AG09319 (cell line): ENCODE measurements around the gene ARID1B.

Source experiments
- DNase-seq: peaks from one replicate; pipeline ENCODE4 v3.0.0-alpha.2; 2010; ENCODE audit warnings: low read depth; ENCODE audit errors: extremely low read depth
- CTCF ChIP-seq: IDR thresholded peaks from 2 replicates; pipeline ENCODE4 v1.5.1; 2011; ENCODE audit warnings: low read depth, mild to moderate bottlenecking, inconsistent platforms, low read length, moderate library complexity

The ARID1B gene

GRCh38 chr6:156779206-156780094, 2.3 kb downstream of the ARID1B start:
- TF ChIP-seq CTCF = no peak
- DNase-seq = no peak

- DNase-seq = peak; percentile 78
- TF ChIP-seq CTCF = no peak
Measured at GRCh38 chr6:156780102-156780641, 3.0 kb downstream of the ARID1B start.

DNA sequence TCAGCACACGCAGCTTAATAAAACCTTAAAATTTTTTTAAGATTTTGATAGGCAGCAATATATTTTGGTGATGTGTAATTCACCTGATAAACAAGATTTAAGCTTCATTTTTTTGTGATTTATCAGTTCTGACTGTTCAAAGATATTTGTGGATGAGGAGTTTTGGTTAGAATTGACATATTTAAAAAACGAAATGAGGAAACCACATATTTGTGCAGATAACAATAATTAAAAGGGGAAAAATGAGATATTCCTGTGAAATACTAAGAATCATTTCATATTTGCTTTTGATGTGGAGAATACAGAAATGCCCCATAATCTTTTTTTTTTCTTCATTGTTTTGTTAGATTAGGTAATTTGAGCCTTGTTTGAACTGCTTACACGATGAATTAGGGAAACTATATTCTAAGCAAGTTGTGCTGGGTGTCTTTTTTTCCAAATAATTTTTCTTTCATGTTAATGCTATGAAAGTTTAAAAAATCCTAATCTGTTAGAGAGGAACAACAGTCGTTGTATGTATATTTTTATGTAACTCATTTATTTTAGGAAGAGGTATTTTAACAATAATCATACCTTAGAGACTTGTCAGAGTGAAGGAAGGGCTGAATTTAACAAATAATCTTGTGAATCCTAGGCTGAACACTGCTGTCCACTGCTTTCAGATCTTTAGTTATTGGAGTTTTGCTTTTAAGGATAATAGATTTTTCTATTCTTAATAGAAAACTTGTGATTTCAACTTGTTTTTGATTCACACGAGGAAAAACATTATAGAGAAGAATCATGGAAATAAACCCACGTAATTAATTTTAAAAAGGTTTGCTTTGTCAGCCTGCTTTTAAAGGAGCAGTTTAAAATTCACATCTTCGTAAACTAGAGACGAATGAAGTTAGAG, 4.0 kb downstream of the ARID1B start:
- no peak for DNase-seq
- TF ChIP-seq CTCF = no peak

GRCh38 chr6:156781861-156782631, 4.9 kb downstream of the ARID1B start:
- TF ChIP-seq CTCF = no peak
- no peak for DNase-seq

DNA sequence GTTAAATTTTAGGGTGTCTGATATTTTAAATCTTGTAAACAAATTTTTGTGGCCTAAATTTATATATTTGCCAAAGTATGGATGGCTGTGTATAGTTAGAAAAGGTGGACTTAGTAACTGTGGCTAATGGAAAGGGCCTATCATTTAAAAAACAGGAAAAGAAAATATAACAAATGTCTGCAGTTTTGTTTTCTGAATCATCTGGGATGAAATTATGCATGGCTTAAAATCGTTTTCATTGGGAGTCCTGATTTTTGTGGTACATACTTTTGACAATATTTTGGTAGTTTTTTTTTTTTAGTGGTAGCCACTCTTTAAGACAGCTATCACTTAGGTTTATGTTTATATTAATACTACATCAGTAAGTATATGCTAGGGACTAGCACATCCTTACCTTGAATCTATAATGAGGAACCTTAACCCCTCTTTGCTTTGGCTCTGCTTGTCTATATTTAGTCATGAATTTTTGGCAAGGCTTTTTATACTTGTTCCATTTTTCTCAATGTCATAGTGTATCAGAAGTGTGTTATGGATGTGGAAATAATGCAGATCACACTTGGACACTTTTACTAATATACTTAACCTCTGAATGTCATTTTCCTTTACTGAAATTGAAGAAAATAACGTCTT, 5.6 kb downstream of the ARID1B start:
- TF ChIP-seq CTCF = no peak
- DNase-seq = no peak

DNA sequence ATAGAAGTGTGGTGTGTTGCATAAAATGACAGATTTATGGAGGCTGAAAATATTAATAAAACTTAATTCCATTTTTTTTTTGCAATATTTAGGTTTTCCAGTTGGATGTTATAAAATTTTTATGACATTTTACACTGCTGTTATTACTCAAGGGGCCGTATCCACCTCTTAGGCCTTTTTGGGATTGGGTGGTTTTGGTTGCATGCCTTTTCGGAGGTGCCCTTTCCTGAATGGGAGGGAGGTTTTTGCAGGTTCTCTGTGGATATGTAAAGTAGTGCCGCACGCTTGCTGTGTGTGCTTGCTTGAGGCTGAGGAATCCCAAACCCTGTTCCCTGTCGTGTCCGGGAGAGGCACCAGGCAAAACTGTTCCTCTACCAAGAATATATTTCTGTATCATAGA, 6.8 kb downstream of the ARID1B start:
- no peak for TF ChIP-seq CTCF
- no peak for DNase-seq
